GM21619 (cell line): ENCODE results near the gene SERPINB10.
"Not testable (repeated sequence)": the region's sequence is repeated elsewhere in the genome, so short reads cannot be mapped to it uniquely, and the experiment has no call there.

Source experiments
- ATAC-seq: cut with Tn5 transposase; IDR thresholded peaks from one replicate; pipeline ENCODE4 v1.9.1; 2021; ENCODE audit not compliant: unreplicated experiment

Gene SERPINB10

GRCh38 chr18:63890950-63891304 is 16.8 kb upstream of the SERPINB10 start:
- ATAC-seq: peak; percentile 76

DNA sequence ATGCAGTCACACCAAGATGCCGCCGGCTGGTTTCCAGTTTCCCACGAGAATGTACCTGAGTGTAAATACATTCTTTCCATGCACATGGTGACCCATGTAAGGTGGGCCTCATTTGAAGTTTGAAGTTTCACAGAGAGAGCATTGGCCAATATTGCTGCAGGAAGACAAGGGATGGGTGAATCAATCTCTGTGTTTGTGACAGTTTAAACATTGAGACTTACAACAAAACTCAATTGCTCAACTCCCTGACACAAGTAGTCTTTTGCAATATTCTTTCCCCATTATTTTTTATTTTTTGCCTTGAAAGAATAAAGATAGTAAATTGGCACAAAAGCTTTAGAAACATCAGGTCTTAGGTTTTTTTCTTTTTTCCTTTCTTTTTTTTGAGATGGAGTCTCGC is 15.2 kb upstream of the SERPINB10 start:
- no peak for ATAC-seq

DNA sequence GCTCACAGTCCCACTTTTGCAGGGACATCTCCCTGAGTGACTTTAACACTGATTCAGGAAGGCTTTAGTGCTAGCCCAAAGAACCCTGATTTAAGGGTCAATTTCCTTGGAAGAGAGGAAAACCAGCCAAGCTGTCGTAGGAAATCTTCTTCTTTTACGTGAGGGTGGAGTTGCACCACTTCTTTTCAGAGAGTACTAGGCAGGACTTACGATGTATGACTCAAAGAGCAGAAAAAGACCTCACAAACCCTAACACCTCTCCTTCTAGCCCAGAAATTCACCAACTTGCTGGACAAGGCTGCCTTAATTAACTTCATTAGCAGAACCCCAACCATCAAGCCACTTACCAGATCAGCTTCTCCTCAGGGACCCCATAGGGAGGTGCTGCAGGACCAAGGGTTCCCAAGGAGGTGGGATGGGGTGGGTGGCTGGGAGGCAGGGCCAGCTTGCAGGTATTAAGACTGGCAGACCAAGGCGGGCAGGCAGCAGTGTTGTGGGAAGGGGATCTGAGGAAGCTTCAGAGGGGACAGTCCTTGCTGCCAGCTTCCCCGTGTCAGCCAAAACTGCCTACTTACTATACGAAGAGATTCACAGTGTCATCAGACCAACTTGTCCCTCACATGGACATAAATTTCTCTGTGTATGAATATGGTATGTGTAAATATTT is 13.5 kb upstream of the SERPINB10 start:
- ATAC-seq: no peak

GRCh38 chr18:63895190-63895589 is 12.6 kb upstream of the SERPINB10 start:
- no peak for ATAC-seq

GRCh38 chr18:63897072-63897471 is 10.7 kb upstream of the SERPINB10 start:
- no peak for ATAC-seq

- ATAC-seq: no peak
Measured at GRCh38 chr18:63899206-63899605, 8.6 kb upstream of the SERPINB10 start.

DNA sequence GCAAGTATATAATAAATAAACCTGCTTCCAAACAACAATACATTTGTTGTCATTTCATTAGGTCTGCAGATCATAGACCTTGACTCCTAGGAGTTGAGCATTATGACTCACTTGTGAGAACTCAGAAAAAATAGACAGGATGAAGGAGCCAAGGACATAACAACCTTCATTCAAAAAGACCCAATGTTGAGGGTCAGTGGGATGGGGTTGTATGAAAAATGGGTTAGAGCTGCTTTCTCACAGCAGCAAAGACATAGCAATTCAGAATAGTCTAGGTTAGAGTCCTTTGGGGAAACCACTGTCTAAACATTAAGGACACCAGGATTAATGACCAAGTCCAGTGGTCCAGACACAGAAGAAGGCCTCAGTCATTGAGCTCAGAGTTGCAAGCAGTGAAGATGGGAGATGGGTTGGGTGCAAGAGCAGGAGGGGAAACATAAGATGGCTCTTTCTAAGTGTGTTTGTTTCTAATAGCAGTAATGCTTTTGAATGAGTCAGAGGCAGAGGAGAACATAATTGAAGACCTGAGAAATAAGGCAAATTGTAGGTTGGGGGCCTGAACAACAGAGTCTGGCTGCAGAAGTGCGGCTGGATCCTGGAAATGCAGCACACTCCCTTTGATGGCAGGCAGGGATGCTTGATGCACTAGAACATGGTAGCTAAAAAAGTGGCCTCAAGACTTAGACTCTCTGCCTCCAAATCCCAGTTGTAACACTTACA is 3.7 kb upstream of the SERPINB10 start:
- no peak for ATAC-seq

DNA sequence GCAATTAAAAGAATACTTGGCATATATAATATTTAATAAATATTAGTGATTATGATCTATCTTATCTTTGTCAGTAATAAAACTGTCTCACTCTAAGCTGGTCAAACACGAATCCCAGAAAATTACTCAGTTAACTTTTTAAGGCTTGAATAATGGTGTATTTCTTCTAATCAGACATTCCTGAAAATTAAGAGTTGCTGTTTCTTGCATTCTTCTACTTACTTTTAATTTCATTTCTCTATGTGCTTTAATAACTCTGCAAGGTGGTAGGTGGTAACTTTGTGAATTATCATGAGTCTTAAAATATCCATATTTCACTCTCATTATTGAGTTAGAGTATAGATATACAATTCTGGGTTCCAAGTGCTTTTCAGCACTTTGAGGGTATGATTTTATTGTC is 3.1 kb upstream of the SERPINB10 start:
- no peak for ATAC-seq

- ATAC-seq: no peak
Measured at GRCh38 chr18:63905361-63905760, 2.4 kb upstream of the SERPINB10 start.

GRCh38 chr18:63906056-63906455 is 1.7 kb upstream of the SERPINB10 start:
- ATAC-seq: no peak

DNA sequence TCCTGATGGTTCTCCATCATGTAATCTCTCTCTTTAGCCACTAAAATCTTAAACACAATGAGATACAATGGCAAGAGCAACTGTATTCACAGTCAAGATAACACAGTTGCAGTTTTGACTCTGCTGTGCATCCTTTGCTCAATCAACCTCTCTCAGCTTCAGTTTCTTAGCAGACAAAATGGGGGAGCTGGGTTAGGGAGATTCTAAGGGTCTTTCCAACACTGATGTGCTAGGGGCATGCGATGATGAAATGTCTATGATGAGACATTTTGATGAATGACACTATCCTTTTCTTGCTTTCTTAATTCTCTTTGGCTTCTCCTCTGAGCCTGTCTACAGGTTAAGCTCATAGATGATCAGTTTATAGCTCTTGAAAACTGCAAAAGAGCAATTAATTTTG is 1.1 kb downstream of the SERPINB10 start:
- ATAC-seq: no peak

GRCh38 chr18:63909870-63910269 is 2.1 kb downstream of the SERPINB10 start:
- no peak for ATAC-seq

GRCh38 chr18:63917817-63918216 is 10.1 kb downstream of the SERPINB10 start:
- ATAC-seq: no peak

- no peak for ATAC-seq
Measured at GRCh38 chr18:63922049-63922448, 14.3 kb downstream of the SERPINB10 start.

- ATAC-seq: no peak
Measured at GRCh38 chr18:63924551-63924950, 16.8 kb downstream of the SERPINB10 start.

GRCh38 chr18:63928331-63928730 is 20.6 kb downstream of the SERPINB10 start:
- ATAC-seq: no peak

DNA sequence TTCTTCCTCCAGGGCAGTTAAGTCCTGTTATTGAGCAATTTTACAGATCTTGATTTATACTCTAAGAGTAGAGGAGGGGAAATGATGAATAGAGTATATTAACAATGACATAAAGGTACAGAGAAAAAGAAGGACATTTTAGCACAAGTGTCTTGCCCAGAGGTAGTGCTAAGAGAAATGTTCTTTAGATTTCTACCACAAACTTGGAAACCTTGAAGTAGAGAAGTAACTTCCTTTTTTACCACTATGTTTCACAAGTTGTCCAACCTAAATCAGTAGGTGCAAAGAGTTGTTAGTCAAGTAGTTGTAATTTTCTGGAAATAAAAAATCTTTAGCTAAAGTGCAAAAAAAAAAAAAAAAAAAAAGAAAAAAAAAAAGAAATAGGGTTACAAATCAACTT is 21.6 kb downstream of the SERPINB10 start:
- not testable (repeated sequence) for ATAC-seq

- no peak for ATAC-seq
Measured at GRCh38 chr18:63930773-63931354, 23.1 kb downstream of the SERPINB10 start.

GRCh38 chr18:63936156-63936931 is 28.6 kb downstream of the SERPINB10 start:
- ATAC-seq: peak; percentile 96

- peak; percentile 32 for ATAC-seq
Measured at GRCh38 chr18:63936932-63937393, 29.2 kb downstream of the SERPINB10 start.

GRCh38 chr18:63940008-63940407 is 32.2 kb downstream of the SERPINB10 start:
- ATAC-seq: no peak
